GM19099 (cell line): ENCODE measurements around the gene MAPRE3.

Source experiments
- POLR2A ChIP-seq: IDR thresholded peaks from 3 replicates; pipeline ENCODE4 v1.6.1; 2011; ENCODE audit warnings: low read depth; ENCODE audit not compliant: insufficient read length; ENCODE audit errors: extremely low read depth

Gene MAPRE3

GRCh38 chr2:27032495-27033252 is 62.2 kb downstream of the MAPRE3 start, which contains the start of gene TMEM214:
Gene TMEM214, plus strand, starts transcription at chr2:27032965. Its CDS starts 51 bp downstream, at chr2:27033016.
- TF ChIP-seq POLR2A: peak; percentile 83

DNA sequence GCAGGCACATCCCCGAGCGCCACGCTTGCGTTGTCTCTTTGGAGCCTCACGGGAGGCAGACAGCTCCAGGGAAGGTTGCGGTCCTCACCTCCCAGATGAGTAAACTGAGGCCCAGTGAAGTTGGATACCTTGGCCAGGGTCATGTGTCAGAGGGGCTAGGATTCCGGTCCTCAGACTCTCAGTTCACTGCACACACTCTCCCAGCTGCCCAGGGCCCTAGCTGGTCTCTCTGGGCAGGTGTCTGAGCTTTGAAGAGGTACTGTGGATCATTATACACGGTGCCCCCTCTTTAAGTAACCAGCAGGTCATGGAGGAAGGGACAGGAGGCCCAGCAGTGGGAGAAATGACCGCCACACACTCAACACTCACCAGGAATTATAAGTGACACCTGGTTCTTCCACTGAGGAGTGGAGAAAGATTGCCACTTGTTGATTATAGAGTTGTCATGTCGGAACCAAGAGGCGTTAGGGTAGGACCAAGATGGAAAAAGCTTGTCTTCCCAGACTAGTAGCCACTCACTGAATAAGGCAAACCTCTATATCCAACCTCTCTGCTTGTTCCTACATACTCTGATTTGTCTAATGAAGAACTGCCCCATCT is 62.9 kb downstream of the MAPRE3 start:
- TF ChIP-seq POLR2A: no peak

- TF ChIP-seq POLR2A: no peak
Measured at GRCh38 chr2:27038012-27038411, 67.6 kb downstream of the MAPRE3 start.

GRCh38 chr2:27038631-27039339 is 68.3 kb downstream of the MAPRE3 start:
- no peak for TF ChIP-seq POLR2A

- no peak for TF ChIP-seq POLR2A
Measured at GRCh38 chr2:27039426-27039825, 69.0 kb downstream of the MAPRE3 start.

DNA sequence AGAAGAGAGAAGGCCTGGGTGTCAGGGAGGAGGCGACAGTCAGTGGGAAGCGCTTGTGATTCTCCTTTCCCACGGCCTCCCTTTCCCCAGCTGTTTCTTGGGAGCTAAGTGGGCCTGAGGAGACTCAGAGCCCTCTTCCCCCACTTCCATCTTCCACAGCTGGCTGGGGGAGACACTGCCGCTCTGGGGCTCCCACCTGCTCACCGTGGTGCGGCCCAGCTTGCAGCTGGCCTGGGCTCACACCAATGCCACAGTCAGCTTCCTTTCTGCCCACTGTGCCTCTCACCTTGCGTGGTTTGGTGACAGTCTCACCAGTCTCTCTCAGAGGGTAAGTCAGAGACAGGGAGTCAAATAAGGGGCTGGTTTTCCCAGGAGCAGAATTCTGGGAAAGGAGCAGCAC is 69.4 kb downstream of the MAPRE3 start:
- TF ChIP-seq POLR2A: no peak

DNA sequence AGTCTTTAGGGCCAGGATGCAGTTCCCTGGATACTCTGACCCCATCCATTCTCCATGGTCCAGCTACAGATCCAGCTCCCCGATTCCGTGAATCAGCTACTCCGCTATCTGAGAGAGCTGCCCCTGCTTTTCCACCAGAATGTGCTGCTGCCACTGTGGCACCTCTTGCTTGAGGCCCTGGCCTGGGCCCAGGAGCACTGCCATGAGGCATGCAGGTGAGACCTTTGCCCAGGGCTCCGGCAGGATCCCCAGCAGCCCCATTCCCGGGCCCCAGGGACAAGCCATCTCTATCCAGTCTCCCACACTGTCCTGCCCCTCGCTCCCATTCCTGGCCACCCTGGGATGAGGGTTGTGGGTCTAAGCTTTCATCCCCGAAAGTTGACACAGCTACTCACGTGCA is 69.8 kb downstream of the MAPRE3 start:
- no peak for TF ChIP-seq POLR2A

DNA sequence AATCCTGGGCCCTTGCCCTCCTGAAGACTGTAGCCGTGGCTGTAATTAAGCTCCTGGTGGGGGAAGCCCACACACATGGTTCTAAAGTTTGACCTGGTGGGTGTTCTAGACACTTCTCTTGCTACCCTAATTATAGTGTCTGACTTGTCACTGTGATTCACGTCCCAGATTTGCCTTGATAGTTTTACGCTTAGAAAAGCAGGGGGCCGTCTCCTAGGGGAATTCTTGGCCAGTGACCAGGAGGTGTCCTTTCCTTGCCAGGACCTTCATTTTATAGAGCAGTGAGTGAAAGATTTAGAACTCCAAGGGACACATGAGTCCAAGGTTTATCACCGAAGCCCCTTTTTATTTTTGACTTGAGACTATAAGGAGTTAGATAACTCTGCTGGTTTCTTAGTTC is 71.3 kb downstream of the MAPRE3 start:
- TF ChIP-seq POLR2A: no peak

DNA sequence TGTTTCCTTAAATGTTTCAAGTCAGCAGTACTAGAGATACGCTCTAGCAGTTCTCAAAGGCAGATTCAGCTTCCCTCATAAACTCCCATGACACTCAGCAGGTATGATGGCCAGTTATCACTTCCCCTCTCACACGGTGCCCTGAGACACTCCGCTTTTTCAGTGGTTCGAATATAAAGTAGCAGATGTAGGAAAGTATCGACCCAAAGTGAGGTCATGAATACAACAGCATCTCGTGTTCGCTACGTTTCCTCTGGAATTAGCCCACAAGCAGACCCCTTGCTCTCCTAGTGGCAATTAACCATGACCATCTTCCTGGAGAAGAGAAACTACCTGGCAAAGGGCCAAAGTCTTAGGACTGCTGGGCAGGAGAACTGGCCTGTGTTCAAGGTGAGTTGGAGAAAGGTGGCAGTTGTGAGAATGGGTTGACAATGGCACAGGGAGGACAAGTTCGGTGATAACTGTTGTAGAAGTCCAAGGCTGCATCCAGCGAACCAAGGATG is 71.8 kb downstream of the MAPRE3 start:
- no peak for TF ChIP-seq POLR2A

DNA sequence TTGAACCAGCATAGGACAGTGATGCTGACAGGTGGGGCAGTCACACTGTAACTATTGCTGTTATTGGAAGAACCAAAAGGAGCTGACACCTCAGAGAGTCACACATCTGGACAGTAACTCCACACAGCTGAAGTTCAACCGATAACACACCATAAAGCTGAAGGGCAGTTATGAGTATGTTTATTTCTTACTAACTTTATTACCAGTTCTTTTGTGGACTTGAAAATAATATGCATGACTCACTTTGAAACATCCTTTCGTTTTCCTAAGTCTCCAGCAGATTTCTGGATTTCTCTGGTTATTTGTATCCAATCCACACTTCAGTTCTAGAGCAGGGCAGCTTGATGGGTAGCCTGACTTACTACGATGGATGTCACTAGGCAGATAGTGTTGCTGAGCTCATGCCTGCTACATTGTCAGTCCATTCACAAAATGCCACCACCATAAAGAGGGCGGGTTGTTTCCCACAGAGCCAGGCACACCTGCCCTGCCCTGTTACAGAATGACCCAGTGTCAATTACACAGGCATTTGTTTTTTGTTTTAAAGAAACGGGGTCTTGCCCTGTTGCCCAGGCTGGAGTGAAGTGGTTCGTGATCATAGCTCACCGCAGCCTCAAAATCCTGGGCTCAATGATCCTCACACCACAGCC is 72.7 kb downstream of the MAPRE3 start:
- peak; percentile 25 for TF ChIP-seq POLR2A

DNA sequence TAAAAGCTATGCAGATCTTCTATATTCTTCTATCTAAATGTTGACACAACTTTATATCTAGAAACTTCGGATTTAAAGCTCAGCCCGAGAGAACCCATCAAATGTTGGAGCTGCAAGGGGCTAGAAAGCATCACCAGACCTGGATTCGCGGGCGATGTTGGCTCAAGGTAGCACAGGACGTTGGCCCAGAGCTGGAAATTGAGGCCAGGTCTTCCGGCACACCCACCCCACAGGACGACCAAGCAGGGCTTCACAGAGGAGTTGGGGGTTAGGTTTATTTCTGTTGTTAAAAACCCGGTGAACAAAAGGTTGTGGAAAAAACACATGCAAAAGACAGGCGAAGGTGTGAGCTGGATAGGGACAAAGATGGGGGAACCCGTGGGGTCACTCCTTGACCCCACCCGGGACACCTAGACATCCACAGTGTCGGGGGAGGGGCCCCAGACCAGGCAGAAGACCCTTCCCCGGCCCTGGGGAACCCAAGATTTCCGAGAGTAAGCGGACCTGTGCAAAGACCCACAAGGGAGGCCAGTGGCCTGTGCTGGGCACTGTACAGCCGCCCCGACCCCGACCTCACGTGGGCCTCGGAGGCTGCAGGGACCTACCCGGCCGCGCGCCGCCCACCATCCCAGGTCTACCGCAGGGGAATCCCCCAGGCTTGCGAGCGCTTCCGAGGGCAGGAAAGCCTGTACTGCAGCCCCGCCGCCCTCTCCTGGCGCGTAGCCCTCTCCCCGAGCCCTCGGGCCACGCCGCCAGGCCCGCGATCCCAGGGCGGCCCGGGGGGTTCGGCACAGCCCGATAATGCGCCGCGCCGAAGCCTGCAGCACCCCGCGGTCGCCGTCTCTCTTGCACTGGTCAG is 79.2 kb downstream of the MAPRE3 start:
- TF ChIP-seq POLR2A: no peak

GRCh38 chr2:27050281-27050995 is 80.0 kb downstream of the MAPRE3 start:
- peak; percentile 80 for TF ChIP-seq POLR2A

GRCh38 chr2:27050996-27051901 is 80.8 kb downstream of the MAPRE3 start, which contains the start of gene AGBL5:
Gene AGBL5, plus strand, starts transcription at chr2:27051668. Its CDS starts 1,291 bp downstream, at chr2:27052959.
- peak; percentile 81 for TF ChIP-seq POLR2A
